ENCODE data around the gene CCDC80. TPM values are rescaled to one million over a fixed set of nuclear protein-coding genes. Genes with fewer than 3 reads are reported as not detected.

Gene CCDC80
- total and polyA plus RNA-seq, 5 donors from 2014 or later = 0.05 to 0.10 (median 0.07) TPM; not detected in 2

GRCh38 chr3:112561734-112562529 is 79.0 kb downstream of the CCDC80 start, which contains the start of the genes ATG3 and SLC35A5:
TSS of gene ATG3 (minus strand) at chr3:112561962. CDS start at chr3:112561528, 434 bp downstream.
TSS of gene SLC35A5 (plus strand) at chr3:112562045. CDS start at chr3:112563404, 1,359 bp downstream.
- peak; percentile 98 to 99 (median 99) for DNase-seq
- H3K4me3 ChIP-seq (ENCODE audit: low read depth, low read length) = peak within 1 kb of the TSS; percentile 96
- Mint-ChIP-seq H3K36me3 (peaks cover 17% of the 10 kb centered on the region), H3K4me1 (peaks cover 37 to 66% (median 47%) of the 10 kb centered on the region in 4 donors), H3K4me3 (peak within 1 kb of the TSS; percentile 97 to 99 (median 98)), H3K9me3 (no peaks in the 10 kb centered on the region), H3K27ac (peak within 1 kb of the TSS; percentile 99 to 100 (median 99)), H3K27me3 (peaks cover 4% of the 10 kb centered on the region)
- H3K36me3 ChIP-seq (ENCODE audit: control insufficient read depth, insufficient read depth, low read length) = peaks cover 10% of the 10 kb centered on the region
- peak within 1 kb of the TSS; percentile 97 for H3K27ac ChIP-seq (ENCODE audit: insufficient read depth, low read length, poor library complexity, severe bottlenecking)
- ATAC-seq (ENCODE audit: low read depth in 2 of 2) = peak; percentile 84 to 86
- H3K9me3 ChIP-seq (ENCODE audit: control insufficient read depth in 2 of 2, low read length in 2 of 2) = no peaks in the 10 kb centered on the region
- peaks cover 28% of the 10 kb centered on the region for H3K4me1 ChIP-seq (ENCODE audit: control insufficient read depth, insufficient read depth, low read length, poor library complexity, severe bottlenecking)
- H3K27me3 ChIP-seq (ENCODE audit: control insufficient read depth, insufficient read depth, low read length) = no peaks in the 10 kb centered on the region

DNA sequence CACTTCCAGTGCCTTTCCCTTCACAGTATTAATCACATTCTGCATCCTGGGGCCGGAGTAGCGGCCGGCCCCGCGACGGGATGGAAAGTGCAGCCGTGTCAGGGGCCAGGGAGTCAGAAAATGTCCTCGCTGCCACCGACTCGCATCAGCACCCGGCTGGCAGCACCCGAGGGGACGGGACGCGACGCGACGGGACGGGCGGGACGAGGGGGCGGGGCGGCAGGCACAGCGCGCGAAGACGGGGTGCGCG is 79.5 kb downstream of the CCDC80 start:
- peaks cover 33 to 65% (median 48%) of the 10 kb centered on the region in 4 donors for H3K4me1 Mint-ChIP-seq

GRCh38 chr3:112560721-112561483 is 80.0 kb downstream of the CCDC80 start:
- H3K4me1 Mint-ChIP-seq = peaks cover 30 to 64% (median 50%) of the 10 kb centered on the region in 4 donors
- ATAC-seq (ENCODE audit: low read depth in 2 of 2) (peak; percentile 4 to 10), DNase-seq (peak; percentile 48 to 85 (median 60))
- H3K27ac Mint-ChIP-seq = peak overlapping the region; percentile 95 to 99 (median 98)
- H3K9me3 Mint-ChIP-seq = peaks cover 0 to 1% (median 0%) of the 10 kb centered on the region in 7 donors
- peaks cover 8% of the 10 kb centered on the region for H3K36me3 ChIP-seq (ENCODE audit: control insufficient read depth, insufficient read depth, low read length)
- H3K27me3 Mint-ChIP-seq = peaks cover 4% of the 10 kb centered on the region
- H3K4me3 ChIP-seq (ENCODE audit: low read depth, low read length) = peak overlapping the region; percentile 96
- peak overlapping the region; percentile 97 to 99 (median 98) for H3K4me3 Mint-ChIP-seq
- peaks cover 13% of the 10 kb centered on the region for H3K36me3 Mint-ChIP-seq
- no peaks in the 10 kb centered on the region for H3K27me3 ChIP-seq (ENCODE audit: control insufficient read depth, insufficient read depth, low read length)
- peaks cover 28% of the 10 kb centered on the region for H3K4me1 ChIP-seq (ENCODE audit: control insufficient read depth, insufficient read depth, low read length, poor library complexity, severe bottlenecking)
- H3K9me3 ChIP-seq (ENCODE audit: control insufficient read depth in 2 of 2, low read length in 2 of 2) = no peaks in the 10 kb centered on the region
- H3K27ac ChIP-seq (ENCODE audit: insufficient read depth, low read length, poor library complexity, severe bottlenecking) = peak overlapping the region; percentile 97

More for the DNA sequence above, 79.5 kb downstream of the CCDC80 start:
- Mint-ChIP-seq H3K27me3 (peaks cover 4% of the 10 kb centered on the region), H3K36me3 (peaks cover 16% of the 10 kb centered on the region), H3K9me3 (no peaks in the 10 kb centered on the region), H3K4me3 (peak overlapping the region; percentile 97 to 99 (median 98)), H3K27ac (peak overlapping the region; percentile 95 to 99 (median 98))
- ATAC-seq (ENCODE audit: low read depth in 2 of 2) (peak; percentile 38 to 44), DNase-seq (no peak)
- peaks cover 28% of the 10 kb centered on the region for H3K4me1 ChIP-seq (ENCODE audit: control insufficient read depth, insufficient read depth, low read length, poor library complexity, severe bottlenecking)
- H3K36me3 ChIP-seq (ENCODE audit: control insufficient read depth, insufficient read depth, low read length) = peaks cover 7% of the 10 kb centered on the region
- no peaks in the 10 kb centered on the region for H3K27me3 ChIP-seq (ENCODE audit: control insufficient read depth, insufficient read depth, low read length)
- peak overlapping the region; percentile 96 for H3K4me3 ChIP-seq (ENCODE audit: low read depth, low read length)
- peak overlapping the region; percentile 97 for H3K27ac ChIP-seq (ENCODE audit: insufficient read depth, low read length, poor library complexity, severe bottlenecking)
- no peaks in the 10 kb centered on the region for H3K9me3 ChIP-seq (ENCODE audit: control insufficient read depth in 2 of 2, low read length in 2 of 2)

- DNase-seq = no peak
- Mint-ChIP-seq H3K27me3 (peaks cover 4% of the 10 kb centered on the region), H3K4me3 (peak overlapping the region; percentile 97 to 99 (median 98)), H3K9me3 (peaks cover 0 to 3% (median 0%) of the 10 kb centered on the region in 7 donors), H3K4me1 (peaks cover 34 to 66% (median 56%) of the 10 kb centered on the region in 4 donors), H3K27ac (peak overlapping the region; percentile 68 to 99 (median 95)), H3K36me3 (peaks cover 13% of the 10 kb centered on the region)
- peak overlapping the region; percentile 96 for H3K4me3 ChIP-seq (ENCODE audit: low read depth, low read length)
- no peaks in the 10 kb centered on the region for H3K27me3 ChIP-seq (ENCODE audit: control insufficient read depth, insufficient read depth, low read length)
- no peak for ATAC-seq (ENCODE audit: low read depth in 2 of 2)
- H3K4me1 ChIP-seq (ENCODE audit: control insufficient read depth, insufficient read depth, low read length, poor library complexity, severe bottlenecking) = peaks cover 31% of the 10 kb centered on the region
- peaks cover 9% of the 10 kb centered on the region for H3K36me3 ChIP-seq (ENCODE audit: control insufficient read depth, insufficient read depth, low read length)
- no peaks in the 10 kb centered on the region for H3K9me3 ChIP-seq (ENCODE audit: control insufficient read depth in 2 of 2, low read length in 2 of 2)
- peak overlapping the region; percentile 97 for H3K27ac ChIP-seq (ENCODE audit: insufficient read depth, low read length, poor library complexity, severe bottlenecking)
These were observed 80.6 kb downstream of the CCDC80 start for GRCh38 chr3:112560307-112560706.

DNA sequence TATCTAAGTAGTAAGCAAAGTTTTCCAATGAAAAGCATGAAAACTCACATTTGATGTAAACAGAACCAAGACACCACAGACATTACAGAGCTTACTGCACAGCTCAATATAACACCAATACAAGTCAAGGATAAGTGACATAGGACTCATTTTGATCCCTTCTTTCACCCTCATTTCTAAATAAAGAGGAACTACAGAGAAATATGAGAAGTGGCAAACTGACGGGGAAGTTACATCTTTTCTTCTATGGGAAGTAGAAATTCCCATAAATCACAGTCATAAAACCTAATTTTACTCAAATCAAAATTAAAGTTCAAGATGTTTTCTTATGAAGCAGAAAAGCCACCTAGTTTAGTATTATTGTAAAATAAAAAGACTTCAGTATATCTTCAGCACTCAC is 83.0 kb downstream of the CCDC80 start:
- peaks cover 14% of the 10 kb centered on the region for H3K36me3 ChIP-seq (ENCODE audit: control insufficient read depth, insufficient read depth, low read length)
- Mint-ChIP-seq H3K4me1 (peaks cover 46 to 65% (median 50%) of the 10 kb centered on the region in 4 donors), H3K4me3 (peak overlapping the region in 3 of 4 donors; percentile 0 to 67 (median 8)), H3K36me3 (peaks cover 24% of the 10 kb centered on the region), H3K27ac (no peak overlapping the region), H3K27me3 (peaks cover 4% of the 10 kb centered on the region), H3K9me3 (peaks cover 0 to 3% (median 2%) of the 10 kb centered on the region in 7 donors)
- H3K4me1 ChIP-seq (ENCODE audit: control insufficient read depth, insufficient read depth, low read length, poor library complexity, severe bottlenecking) = peaks cover 24% of the 10 kb centered on the region
- H3K4me3 ChIP-seq (ENCODE audit: low read depth, low read length) = no peak overlapping the region
- DNase-seq (no peak), ATAC-seq (ENCODE audit: low read depth in 2 of 2) (no peak)
- H3K9me3 ChIP-seq (ENCODE audit: control insufficient read depth in 2 of 2, low read length in 2 of 2) = peaks cover 0 to 3% of the 10 kb centered on the region in 2 experiments
- H3K27me3 ChIP-seq (ENCODE audit: control insufficient read depth, insufficient read depth, low read length) = no peaks in the 10 kb centered on the region
- no peak overlapping the region for H3K27ac ChIP-seq (ENCODE audit: insufficient read depth, low read length, poor library complexity, severe bottlenecking)

DNA sequence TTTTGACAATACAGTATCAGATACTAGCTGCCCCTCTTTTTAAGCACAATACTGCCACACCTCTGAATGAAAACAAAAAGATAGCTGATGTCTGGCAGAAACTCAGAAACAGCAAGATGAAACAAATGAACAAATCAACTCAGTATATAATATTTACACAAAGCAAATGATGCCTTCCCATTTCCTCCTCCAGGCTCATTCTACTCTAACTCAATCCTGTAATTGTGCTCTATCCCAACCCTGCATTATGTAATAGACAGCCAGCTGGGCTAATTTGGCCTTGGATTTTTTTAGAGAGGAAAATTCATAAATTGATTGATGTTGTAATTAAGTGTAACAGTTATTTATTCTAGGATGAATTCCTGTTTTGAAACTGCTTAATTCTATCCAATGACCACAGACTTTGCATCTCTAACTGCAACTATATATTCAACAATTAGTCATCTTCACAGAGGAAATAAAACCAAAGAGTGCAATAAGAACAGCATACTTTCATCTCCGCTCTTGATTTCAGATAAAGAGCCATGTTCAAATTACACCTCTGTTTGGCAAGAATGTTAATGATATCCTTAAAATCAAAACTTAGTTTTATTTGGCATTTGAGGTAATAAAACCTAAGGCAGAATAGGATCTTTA is 85.3 kb downstream of the CCDC80 start:
- Histone ChIP-seq H3K4me3 (ENCODE audit: low read depth, low read length) (peak overlapping the region; percentile 24), H3K27ac (ENCODE audit: insufficient read depth, low read length, poor library complexity, severe bottlenecking) (no peak overlapping the region), H3K27me3 (ENCODE audit: control insufficient read depth, insufficient read depth, low read length) (no peaks in the 10 kb centered on the region), H3K36me3 (ENCODE audit: control insufficient read depth, insufficient read depth, low read length) (peaks cover 35% of the 10 kb centered on the region), H3K9me3 (ENCODE audit: control insufficient read depth in 2 of 2, low read length in 2 of 2) (peaks cover 0 to 4% of the 10 kb centered on the region in 2 experiments), H3K4me1 (ENCODE audit: control insufficient read depth, insufficient read depth, low read length, poor library complexity, severe bottlenecking) (peaks cover 19% of the 10 kb centered on the region)
- Mint-ChIP-seq H3K27ac (peak overlapping the region in 2 of 3 donors; percentile 33 to 62), H3K36me3 (peaks cover 34% of the 10 kb centered on the region), H3K27me3 (no peaks in the 10 kb centered on the region), H3K4me1 (peaks cover 43 to 63% (median 50%) of the 10 kb centered on the region in 4 donors), H3K9me3 (peaks cover 0 to 6% (median 3%) of the 10 kb centered on the region in 7 donors), H3K4me3 (peak overlapping the region in 3 of 4 donors; percentile 39 to 85 (median 81))
- no peak for ATAC-seq (ENCODE audit: low read depth in 2 of 2)
- DNase-seq = no peak

DNA sequence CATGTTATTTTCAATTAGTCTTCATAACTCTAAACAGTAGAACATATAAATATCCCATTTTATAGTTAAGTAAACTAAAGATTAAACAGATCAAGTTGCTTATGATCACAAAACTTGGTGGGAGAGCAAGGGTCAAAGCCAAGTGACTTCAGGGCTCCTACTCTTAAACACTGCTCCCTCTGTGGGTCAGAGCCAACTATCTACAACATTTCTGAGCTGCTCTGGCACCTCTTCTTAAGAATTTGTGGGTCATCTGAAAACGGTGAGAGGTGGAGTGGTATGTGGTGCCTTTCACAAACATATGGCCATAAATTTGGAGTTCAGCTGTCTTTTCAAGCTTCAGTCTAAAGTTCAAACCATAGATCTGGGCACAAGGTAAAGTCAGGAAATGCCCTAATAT is 90.1 kb downstream of the CCDC80 start:
- no peak overlapping the region for H3K4me3 ChIP-seq (ENCODE audit: low read depth, low read length)
- H3K27me3 Mint-ChIP-seq = no peaks in the 10 kb centered on the region
- ATAC-seq (ENCODE audit: low read depth in 2 of 2) = no peak
- no peak overlapping the region for H3K27ac ChIP-seq (ENCODE audit: insufficient read depth, low read length, poor library complexity, severe bottlenecking)
- peaks cover 41% of the 10 kb centered on the region for H3K36me3 Mint-ChIP-seq
- peaks cover 71% of the 10 kb centered on the region for H3K36me3 ChIP-seq (ENCODE audit: control insufficient read depth, insufficient read depth, low read length)
- H3K4me1 Mint-ChIP-seq = peaks cover 26 to 35% (median 30%) of the 10 kb centered on the region in 4 donors
- no peak overlapping the region for H3K27ac Mint-ChIP-seq
- peaks cover 4% of the 10 kb centered on the region for H3K4me1 ChIP-seq (ENCODE audit: control insufficient read depth, insufficient read depth, low read length, poor library complexity, severe bottlenecking)
- H3K9me3 Mint-ChIP-seq = peaks cover 0 to 6% (median under 1%) of the 10 kb centered on the region in 7 donors
- H3K27me3 ChIP-seq (ENCODE audit: control insufficient read depth, insufficient read depth, low read length) = no peaks in the 10 kb centered on the region
- no peak for DNase-seq
- no peak overlapping the region for H3K4me3 Mint-ChIP-seq
- H3K9me3 ChIP-seq (ENCODE audit: control insufficient read depth in 2 of 2, low read length in 2 of 2) = peaks cover 0 to 4% of the 10 kb centered on the region in 2 experiments

All from CD4-positive, CD25-positive, alpha-beta regulatory T cell (primary cell).